Measurements from ENCODE around the gene IL3RA. TPM values are rescaled to one million over a fixed set of nuclear protein-coding genes. Genes with fewer than 3 reads are reported as not detected.

Gene IL3RA
- 0.09 to 0.44 TPM (median 0.20 TPM) in 5 replicates for total RNA-seq (2022; extraction: Qiagen RNA extraction)

DNA sequence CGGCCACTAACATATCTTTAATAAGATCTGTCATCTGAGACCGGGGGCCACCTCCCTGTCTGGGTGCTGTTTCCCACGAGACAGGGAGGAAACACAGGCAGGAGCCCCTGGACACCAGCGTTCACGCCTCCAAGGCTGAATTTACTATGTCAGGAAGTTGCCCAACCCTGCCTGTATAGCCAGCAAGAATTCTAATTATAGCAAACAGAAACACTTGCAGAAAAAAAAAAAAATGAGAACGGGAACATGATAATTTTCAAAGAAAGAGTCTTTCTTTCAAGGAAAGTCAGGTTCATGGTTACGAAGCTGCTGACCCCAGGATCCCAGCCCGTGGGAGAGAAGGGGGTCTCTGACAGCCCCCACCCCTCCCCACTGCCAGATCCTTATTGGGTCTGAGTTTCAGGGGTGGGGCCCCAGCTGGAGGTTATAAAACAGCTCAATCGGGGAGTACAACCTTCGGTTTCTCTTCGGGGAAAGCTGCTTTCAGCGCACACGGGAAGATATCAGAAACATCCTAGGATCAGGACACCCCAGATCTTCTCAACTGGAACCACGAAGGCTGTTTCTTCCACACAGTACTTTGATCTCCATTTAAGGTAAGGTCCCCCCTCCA, at the start of gene IL3RA:
Gene IL3RA (plus strand): TSS at position 455 of the 613 bp plus-strand sequence. CDS start 4,981 bp downstream, outside the sequence.

GRCh38 chrX:1391707-1392375, 55.3 kb downstream of the IL3RA start, which contains the start of gene SLC25A6:
TSS of gene SLC25A6 (minus strand) at chrX:1392113. CDS start at chrX:1392009, 104 bp downstream.

Other genes starting within 250 kb of the IL3RA start
- gene CRLF2, start 124.1 kb upstream of the IL3RA start, total RNA-seq (2022; extraction: Qiagen RNA extraction): 0.66 to 1.1 TPM (median 0.87 TPM) in 5 replicates
- 2.1 to 4.8 TPM (median 2.9 TPM) in 5 replicates for gene CSF2RA, start 68.0 kb upstream of the IL3RA start, total RNA-seq (2022; extraction: Qiagen RNA extraction)
- 410 to 487 TPM (median 451 TPM) in 5 replicates for gene SLC25A6, start 55.3 kb downstream of the IL3RA start, total RNA-seq (2022; extraction: Qiagen RNA extraction)
- gene ASMTL, start 116.1 kb downstream of the IL3RA start, total RNA-seq (2022; extraction: Qiagen RNA extraction): 17.7 to 19.5 TPM (median 18.5 TPM) in 5 replicates
- 0.05 to 0.13 TPM (median 0.05 TPM) in 3 of 5 replicates, not detected in the others for gene P2RY8, start 200.4 kb downstream of the IL3RA start, total RNA-seq (2022; extraction: Qiagen RNA extraction)

Data from A549 treated with dexamethasone at 1 μM for 4 hours (cell line).